OCI-LY3 (cell line): Measurements from ENCODE around the gene CFAP58.

Experiments used
- CTCF ChIP-seq: fragments of 200-600, 300-600 bp; sonication (generic); IDR thresholded peaks from 2 replicates; pipeline ENCODE4 v1.5.1; 2014; ENCODE audit warnings: antibody characterized with exemption, low read length, low read depth
- EZH2phosphoT487 ChIP-seq: fragments of 200-600 bp; shearing (Covaris generic); IDR thresholded peaks from 2 replicates; pipeline ENCODE4 v1.6.1; 2018; ENCODE audit warnings: antibody characterized with exemption, mixed run types, low read depth

GRCh38 chr10:104307576-104308438 lies 45.8 kb upstream of the CFAP58 start:
- TF ChIP-seq CTCF (no peak), EZH2phosphoT487 (no peak)
